Subcutaneous abdominal adipose tissue (tissue), 5 donors: ENCODE data around the gene HOXC10.

ENCODE experiments used
- H3K27ac ChIP-seq: one replicate; pipeline ENCODE4 v1.7.0; 2013; ENCODE audit warnings: low read depth, mild to moderate bottlenecking, inconsistent platforms, low read length, moderate library complexity
- H3K27me3 ChIP-seq, 5 donors: one replicate each; pipeline ENCODE4 v1.7.0; 2013; ENCODE audit warnings: low read length in 5 of 5, inconsistent platforms in 1 of 5; ENCODE audit not compliant: control insufficient read depth in 5 of 5, insufficient read depth in 4 of 5
- H3K36me3 ChIP-seq, 5 donors: one replicate each; pipeline ENCODE4 v1.7.0; 2013; ENCODE audit warnings: low read length in 5 of 5; ENCODE audit not compliant: control insufficient read depth in 5 of 5, insufficient read depth in 5 of 5
- H3K4me1 ChIP-seq, 5 donors: one replicate each; pipeline ENCODE4 v1.7.0; 2013; ENCODE audit warnings: low read length in 5 of 5, mild to moderate bottlenecking in 3 of 5, moderate library complexity in 1 of 5; ENCODE audit not compliant: control insufficient read depth in 5 of 5, insufficient read depth in 5 of 5
- H3K4me3 ChIP-seq, 5 donors: one replicate each; pipeline ENCODE4 v1.7.0; 2013; ENCODE audit warnings: low read length in 5 of 5, low read depth in 1 of 5
- H3K9ac ChIP-seq, 5 donors: one replicate each; pipeline ENCODE4 v1.7.0; 2013; ENCODE audit warnings: low read length in 5 of 5, mild to moderate bottlenecking in 4 of 5, moderate library complexity in 3 of 5
- H3K9me3 ChIP-seq, 5 donors: one replicate each; pipeline ENCODE4 v1.7.0; 2013; ENCODE audit warnings: low read length in 5 of 5; ENCODE audit not compliant: control insufficient read depth in 5 of 5
- donor health status: healthy.
- donor health status: healthy.
- donor health status: healthy.
- donor health status: healthy.
- donor health status: healthy.

Gene HOXC10

DNA sequence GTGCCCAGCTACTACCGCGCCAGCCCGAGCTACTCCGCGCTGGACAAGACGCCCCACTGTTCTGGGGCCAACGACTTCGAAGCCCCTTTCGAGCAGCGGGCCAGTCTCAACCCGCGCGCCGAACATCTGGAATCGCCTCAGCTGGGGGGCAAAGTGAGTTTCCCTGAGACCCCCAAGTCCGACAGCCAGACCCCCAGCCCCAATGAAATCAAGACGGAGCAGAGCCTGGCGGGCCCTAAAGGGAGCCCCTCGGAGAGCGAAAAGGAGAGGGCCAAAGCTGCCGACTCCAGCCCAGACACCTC lies 697 bp downstream of the HOXC10 start:
- Histone ChIP-seq H3K27me3 (peaks cover 0 to 65% (median 42%) of the 10 kb centered on the region in 5 donors), H3K4me3 (peak overlapping the region; percentile 57 to 74 (median 71)), H3K9me3 (no peaks in the 10 kb centered on the region), H3K36me3 (no peaks in the 10 kb centered on the region), H3K4me1 (peaks cover 7 to 61% (median 50%) of the 10 kb centered on the region in 5 donors), H3K27ac (peak overlapping the region; percentile 78), H3K9ac (peak overlapping the region in 4 of 5 donors; percentile 56 to 79 (median 68))

DNA sequence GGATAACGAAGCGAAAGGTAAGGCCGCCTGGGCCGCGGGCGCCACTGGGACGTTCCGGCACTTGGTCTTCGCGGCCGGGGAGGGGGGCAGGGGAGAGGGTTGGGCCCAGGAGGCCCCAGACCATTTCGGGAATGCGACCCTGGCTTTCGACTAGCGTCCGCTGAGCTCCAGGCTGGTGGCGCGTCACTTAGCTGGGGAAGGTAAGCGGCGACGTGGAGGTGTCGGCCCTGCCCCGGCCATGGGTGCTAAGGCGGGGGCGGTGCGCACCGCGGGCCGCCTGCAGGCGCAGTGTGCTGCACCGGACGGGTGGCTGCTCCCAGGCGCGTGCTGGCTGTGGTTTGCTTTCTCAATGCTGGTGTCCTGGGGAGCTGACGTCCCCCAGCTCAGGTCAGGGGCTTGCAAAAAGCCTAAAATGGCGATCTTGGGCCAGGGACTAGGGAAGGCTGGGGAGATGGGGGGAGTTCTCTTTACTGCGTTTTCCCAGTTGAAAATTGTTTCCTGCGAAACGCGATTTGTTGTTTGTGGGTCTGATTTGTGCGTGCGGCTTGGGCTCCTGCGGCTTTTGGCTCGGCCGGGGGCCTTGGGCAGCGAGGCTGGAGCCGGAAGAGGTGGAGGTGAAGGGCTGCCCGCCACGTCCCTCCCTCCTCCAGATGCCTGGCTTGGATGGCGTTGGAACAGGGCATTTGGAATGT lies 1.2 kb downstream of the HOXC10 start:
- peaks cover 0 to 70% (median 43%) of the 10 kb centered on the region in 5 donors for H3K27me3 ChIP-seq
- H3K9me3 ChIP-seq, result no peaks in the 10 kb centered on the region
- H3K36me3 ChIP-seq, result no peaks in the 10 kb centered on the region
- peak overlapping the region; percentile 62 to 76 (median 71) for H3K4me3 ChIP-seq
- peak overlapping the region; percentile 78 for H3K27ac ChIP-seq
- peak overlapping the region in 3 of 5 donors; percentile 68 to 79 (median 69) for H3K9ac ChIP-seq
- H3K4me1 ChIP-seq, result peaks cover 7 to 66% (median 55%) of the 10 kb centered on the region in 5 donors

DNA sequence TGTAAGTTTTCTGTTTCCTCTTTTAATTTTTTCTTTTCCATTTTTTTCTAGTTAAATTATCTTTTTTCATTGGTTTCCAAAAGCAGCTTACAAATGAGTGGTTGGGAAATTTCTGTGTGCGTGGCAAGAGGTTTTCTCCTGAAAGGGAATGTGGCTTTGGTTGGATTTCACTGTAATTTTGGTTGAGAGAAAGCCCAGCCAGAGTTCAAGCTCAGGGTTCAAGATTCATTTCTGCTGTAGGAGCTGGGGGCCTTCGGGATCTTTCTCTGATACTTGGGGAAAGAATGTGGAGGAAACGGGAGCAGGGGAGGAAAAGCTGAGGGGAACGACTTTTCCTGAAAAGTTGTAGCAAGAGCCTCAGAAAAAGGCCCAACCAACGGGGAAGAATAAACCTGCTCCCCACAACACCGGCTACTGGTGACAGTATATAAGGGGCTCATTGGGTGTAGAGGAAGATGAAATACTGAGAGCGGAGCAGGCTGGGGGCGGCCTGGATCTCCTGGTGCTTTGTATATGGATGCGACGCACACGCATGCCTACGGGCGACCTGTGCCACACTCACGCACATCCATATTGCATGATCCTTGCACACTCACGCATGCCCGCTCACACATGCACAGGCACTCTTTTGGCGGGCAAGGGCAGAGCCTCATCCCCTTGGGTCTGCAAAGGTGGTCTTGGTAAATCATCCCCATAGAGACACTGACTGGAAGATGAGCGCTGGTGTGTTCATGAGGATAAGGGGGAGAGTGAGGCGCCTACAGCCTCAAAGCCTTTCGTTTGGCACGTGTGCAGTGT lies 1.9 kb downstream of the HOXC10 start:
- peak overlapping the region; percentile 62 to 76 (median 71) for H3K4me3 ChIP-seq

DNA sequence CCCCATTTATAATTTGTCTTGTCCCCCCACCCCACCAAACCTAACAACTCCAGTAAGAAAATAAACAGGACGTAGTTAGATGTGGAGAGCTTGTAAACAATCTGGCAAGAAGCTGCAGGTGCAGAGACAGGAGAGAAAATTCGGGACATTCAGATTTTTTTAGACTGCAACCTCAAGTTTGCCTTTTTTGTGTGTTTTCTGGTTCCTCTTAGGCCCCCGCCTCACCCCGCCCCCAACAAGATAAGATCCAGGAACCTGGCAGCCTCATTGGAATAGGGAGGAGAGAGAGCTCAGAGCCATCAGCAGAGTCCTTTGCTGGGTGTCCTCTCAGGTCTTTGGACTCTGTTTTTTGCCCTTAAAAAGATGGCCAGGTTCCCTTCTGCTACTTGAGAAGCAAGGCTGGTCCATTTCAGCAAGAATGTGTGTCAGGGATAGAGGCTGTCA lies 2.9 kb downstream of the HOXC10 start:
- Histone ChIP-seq H3K27ac (no peak overlapping the region), H3K4me3 (no peak overlapping the region), H3K9me3 (no peaks in the 10 kb centered on the region), H3K36me3 (no peaks in the 10 kb centered on the region), H3K4me1 (peaks cover 7 to 80% (median 70%) of the 10 kb centered on the region in 5 donors), H3K27me3 (peaks cover 0 to 70% (median 39%) of the 10 kb centered on the region in 5 donors), H3K9ac (peak overlapping the region in 1 of 5 donors; percentile 1)

More for the DNA sequence above, 1.9 kb downstream of the HOXC10 start:
- peak overlapping the region; percentile 78 for H3K27ac ChIP-seq
- peak overlapping the region in 1 of 5 donors; percentile 47 for H3K9ac ChIP-seq
- no peaks in the 10 kb centered on the region for H3K36me3 ChIP-seq
- no peaks in the 10 kb centered on the region for H3K9me3 ChIP-seq
- peaks cover 7 to 73% (median 62%) of the 10 kb centered on the region in 5 donors for H3K4me1 ChIP-seq
- H3K27me3 ChIP-seq, result peaks cover 0 to 70% (median 47%) of the 10 kb centered on the region in 5 donors

DNA sequence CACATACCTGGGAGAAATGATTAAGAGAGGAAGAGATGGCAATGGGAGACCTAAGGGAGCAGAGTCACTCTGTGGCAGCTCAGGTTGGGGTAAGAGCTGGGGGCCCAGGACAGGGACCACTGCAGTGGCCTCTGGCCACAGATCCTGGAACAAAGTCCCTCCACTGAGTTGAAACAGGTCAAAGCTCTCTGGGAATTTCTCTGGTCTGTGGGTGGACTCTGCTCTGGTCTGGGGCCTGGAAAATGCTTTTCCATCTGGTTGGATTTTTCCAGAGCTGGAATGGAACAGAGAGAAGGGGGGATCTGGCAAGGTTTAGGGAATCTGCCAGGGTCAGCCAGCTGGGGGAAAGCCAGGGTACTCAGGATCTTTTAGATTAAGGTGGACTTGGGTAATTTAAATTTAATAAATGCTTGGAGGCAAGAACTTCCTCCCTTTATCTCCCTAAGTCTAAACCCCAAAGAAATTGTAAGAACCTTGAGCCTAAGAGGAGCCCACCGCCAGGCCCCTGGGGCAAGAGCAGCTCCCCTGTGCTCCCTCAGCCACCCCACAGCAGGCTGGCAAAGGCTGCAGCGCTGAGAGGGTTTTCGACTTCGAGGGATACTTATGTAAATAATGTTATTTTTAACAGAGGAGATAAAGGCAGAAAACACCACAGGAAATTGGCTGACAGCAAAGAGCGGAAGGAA lies 3.7 kb downstream of the HOXC10 start:
- Histone ChIP-seq H3K9ac (peak overlapping the region in 1 of 5 donors; percentile 7), H3K4me3 (peak overlapping the region in 4 of 5 donors; percentile 39 to 66 (median 52)), H3K4me1 (peaks cover 7 to 83% (median 78%) of the 10 kb centered on the region in 5 donors), H3K27ac (peak overlapping the region; percentile 46), H3K9me3 (no peaks in the 10 kb centered on the region), H3K36me3 (no peaks in the 10 kb centered on the region), H3K27me3 (peaks cover 0 to 70% (median 37%) of the 10 kb centered on the region in 5 donors)

DNA sequence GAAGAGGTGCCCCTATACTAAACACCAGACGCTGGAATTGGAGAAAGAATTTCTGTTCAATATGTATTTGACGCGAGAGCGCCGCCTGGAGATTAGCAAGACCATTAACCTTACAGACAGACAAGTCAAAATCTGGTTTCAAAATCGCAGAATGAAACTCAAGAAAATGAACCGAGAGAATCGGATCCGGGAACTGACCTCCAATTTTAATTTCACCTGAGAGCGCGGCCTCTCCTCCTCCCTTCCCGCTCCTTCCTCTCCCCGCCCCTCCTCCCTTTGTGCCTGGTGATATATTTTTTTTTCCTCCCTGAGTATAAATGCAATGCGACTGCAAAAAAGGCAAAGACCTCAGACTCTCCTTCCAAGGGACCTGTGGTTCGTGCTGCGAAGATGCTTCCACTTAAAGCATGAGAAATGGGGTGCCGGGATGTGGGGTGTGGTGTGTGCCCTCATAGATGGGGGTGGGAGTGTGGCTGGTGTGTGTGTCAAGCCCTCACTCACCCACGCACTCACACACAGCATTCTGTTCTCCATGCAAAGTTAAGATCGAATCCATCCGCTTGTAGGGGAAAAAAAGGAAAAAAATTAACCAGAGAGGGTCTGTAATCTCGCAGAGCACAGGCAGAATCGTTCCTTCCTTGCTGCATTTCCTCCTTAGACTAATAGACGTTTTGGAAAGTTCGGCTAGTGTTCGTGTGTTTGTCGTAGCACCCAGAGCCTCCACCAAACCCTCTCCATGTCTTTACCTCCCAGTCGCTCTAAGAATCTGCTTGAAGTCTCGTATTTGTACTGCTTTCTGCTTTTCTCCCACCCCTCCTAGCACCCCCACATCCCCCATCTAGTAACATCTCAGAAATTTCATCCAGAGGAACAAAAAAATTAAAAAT lies 4.5 kb downstream of the HOXC10 start:
- H3K4me3 ChIP-seq, result peak overlapping the region; percentile 39 to 66 (median 48)
- H3K4me1 ChIP-seq, result peaks cover 7 to 91% (median 82%) of the 10 kb centered on the region in 5 donors
- no peaks in the 10 kb centered on the region for H3K36me3 ChIP-seq
- H3K27me3 ChIP-seq, result peaks cover 0 to 72% (median 35%) of the 10 kb centered on the region in 5 donors
- H3K9me3 ChIP-seq, result no peaks in the 10 kb centered on the region
- peak overlapping the region in 3 of 5 donors; percentile 7 to 56 (median 28) for H3K9ac ChIP-seq
- peak overlapping the region; percentile 46 for H3K27ac ChIP-seq

DNA sequence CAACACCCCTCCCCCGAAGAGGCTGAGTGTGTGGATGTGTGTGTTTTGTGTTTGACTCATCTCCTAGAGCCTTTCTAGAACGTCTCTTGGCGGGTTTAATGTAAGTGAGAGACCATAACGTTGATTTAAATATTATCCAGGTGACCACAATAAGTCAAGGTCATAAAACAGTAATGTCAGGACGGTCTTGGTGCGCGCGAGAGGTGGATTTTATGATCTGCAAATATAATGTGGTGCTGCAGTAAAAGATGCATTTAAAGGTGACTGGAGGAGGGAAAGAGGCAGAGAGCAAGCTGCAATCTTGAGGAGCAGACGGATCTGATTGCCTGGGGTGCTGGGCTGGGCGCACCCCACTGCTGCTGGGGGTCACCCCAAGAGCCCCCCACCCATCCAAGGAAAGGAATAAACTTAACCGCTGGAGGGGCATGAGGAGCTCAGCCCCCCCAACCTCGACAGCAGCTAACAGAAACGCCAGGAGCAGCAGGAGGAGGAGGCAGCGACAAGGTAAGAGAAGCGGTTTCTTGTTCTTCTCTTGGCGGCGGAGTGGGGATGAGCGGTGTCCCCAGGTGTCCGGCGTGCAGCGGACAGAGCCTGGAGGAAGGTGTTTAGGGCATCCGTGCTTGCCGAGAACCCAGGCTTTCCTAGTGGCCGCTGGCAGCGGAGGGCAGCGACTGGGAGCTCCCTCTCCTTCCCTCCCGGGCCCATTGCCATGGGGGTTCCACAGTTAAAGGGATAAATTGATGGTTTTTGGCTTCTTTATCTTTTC lies 5.5 kb downstream of the HOXC10 start:
- Histone ChIP-seq H3K9ac (peak overlapping the region in 1 of 5 donors; percentile 56), H3K4me3 (peak overlapping the region in 3 of 5 donors; percentile 39 to 50 (median 45)), H3K36me3 (no peaks in the 10 kb centered on the region), H3K27me3 (peaks cover 0 to 72% (median 34%) of the 10 kb centered on the region in 5 donors), H3K9me3 (no peaks in the 10 kb centered on the region), H3K4me1 (peaks cover 7 to 96% (median 88%) of the 10 kb centered on the region in 5 donors), H3K27ac (peak overlapping the region; percentile 54)

DNA sequence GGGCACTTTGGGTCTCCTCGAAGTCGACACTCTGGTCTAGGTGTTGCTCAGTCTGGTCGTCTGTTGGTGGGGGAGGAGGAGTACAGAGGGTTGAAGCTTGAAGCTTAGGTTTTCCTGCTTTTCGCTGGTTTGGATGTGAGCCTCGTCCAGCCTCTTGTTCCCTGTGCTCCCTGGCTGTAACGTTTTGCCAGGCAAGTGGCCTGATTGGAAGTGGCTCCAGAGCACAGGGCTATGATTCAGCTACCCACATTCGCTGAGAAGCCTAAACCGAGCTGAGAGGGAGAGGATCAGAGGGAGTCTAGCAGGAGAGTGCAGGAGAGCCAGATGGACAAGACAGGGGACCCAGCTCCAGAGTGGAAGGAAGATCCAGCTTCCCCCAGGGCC lies 6.1 kb downstream of the HOXC10 start:
- no peaks in the 10 kb centered on the region for H3K9me3 ChIP-seq
- H3K4me1 ChIP-seq, result peaks cover 7 to 96% (median 88%) of the 10 kb centered on the region in 5 donors
- H3K27me3 ChIP-seq, result peaks cover 0 to 71% (median 33%) of the 10 kb centered on the region in 5 donors
- H3K9ac ChIP-seq, result peak overlapping the region in 2 of 5 donors; percentile 13 to 56
- peak overlapping the region in 3 of 5 donors; percentile 39 to 50 (median 45) for H3K4me3 ChIP-seq
- peak overlapping the region; percentile 54 for H3K27ac ChIP-seq
- H3K36me3 ChIP-seq, result no peaks in the 10 kb centered on the region
